Neural progenitor cell (in vitro differentiated cells): Measurements from ENCODE around the gene CYP1A1.

Source experiments
- CTCF ChIP-seq: fragments of 200-600 bp; sonication (generic); IDR thresholded peaks from 2 replicates; pipeline ENCODE4 v1.5.1; 2017; ENCODE audit warnings: antibody characterized with exemption, mild to moderate bottlenecking
- EZH2 ChIP-seq: fragments of 200-600 bp; sonication (generic); IDR thresholded peaks from 2 replicates; pipeline ENCODE4 v1.6.1; 2017; ENCODE audit warnings: antibody characterized with exemption, mild to moderate bottlenecking, moderate library complexity

- TF ChIP-seq CTCF (no peak), EZH2 (no peak)
These were observed 44.9 kb downstream of the CYP1A1 start for GRCh38 chr15:74680456-74680855.
